KOPT-K1 (cell line): ENCODE measurements around the gene ZNF74.
"Not testable (repeated sequence)": the region's sequence is repeated elsewhere in the genome, so short reads cannot be mapped to it uniquely, and the experiment has no call there.

Source experiments
- H3K27ac ChIP-seq: fragments of 200-600 bp; sonication (generic); 2 replicates; pipeline ENCODE4 v1.5.1; 2016; ENCODE audit warnings: antibody characterized with exemption, mild to moderate bottlenecking, low read depth, low read length; ENCODE audit not compliant: poor library complexity, severe bottlenecking
- H3K36me3 ChIP-seq: fragments of 200-600 bp; sonication (generic); 2 replicates; pipeline ENCODE4 v1.5.1; 2017; ENCODE audit warnings: antibody characterized with exemption, mild to moderate bottlenecking, low read length, moderate library complexity; ENCODE audit not compliant: insufficient read depth
- H3K9me3 ChIP-seq: fragments of 200-600 bp; sonication (generic); 2 replicates; pipeline ENCODE4 v1.5.1; 2017; ENCODE audit warnings: antibody characterized with exemption, low read length, mild to moderate bottlenecking; ENCODE audit not compliant: insufficient read depth, poor library complexity, severe bottlenecking

ZNF74 gene

DNA sequence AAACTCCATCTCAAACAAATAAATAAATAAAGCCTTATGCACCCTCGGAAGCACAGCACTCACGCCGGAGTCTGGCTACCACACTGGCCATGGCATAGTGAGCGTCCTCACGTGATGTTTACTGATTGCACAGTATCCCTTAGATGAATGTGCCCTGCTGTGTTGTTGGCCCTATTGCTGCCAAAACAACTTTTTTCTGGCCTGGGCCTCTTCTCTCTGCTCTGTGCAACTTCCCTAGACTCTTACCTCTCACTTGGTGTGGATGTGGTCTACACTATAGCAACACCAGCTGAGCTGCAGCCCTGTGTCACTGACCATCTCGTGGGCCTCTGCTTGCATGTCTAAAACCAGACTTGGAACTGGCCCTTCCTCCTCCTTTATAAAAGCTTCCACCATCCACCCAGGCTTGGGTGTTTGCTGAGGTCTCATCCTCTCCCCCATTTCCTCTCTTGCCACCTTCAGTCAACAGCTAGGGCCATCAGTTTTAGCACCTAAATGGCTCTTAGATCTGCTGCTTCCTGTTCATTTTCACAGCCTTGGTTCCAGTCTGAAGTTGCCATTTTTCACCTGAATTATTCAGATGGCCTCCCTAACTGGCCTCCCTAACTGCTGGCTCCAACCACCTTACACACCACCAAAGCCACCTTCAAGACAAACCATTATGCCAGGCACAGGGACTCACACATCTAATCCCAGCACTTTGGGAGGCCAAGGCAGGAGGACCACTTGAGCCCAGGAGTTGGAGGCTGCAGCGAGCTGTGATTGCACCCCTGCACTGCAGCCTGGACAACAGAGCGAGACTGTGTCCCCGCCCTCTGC, 9.2 kb downstream of the ZNF74 start:
- H3K36me3 ChIP-seq: peaks cover 76% of the 10 kb centered on the region
- no peaks in the 10 kb centered on the region for H3K9me3 ChIP-seq
- H3K27ac ChIP-seq: no peak overlapping the region

DNA sequence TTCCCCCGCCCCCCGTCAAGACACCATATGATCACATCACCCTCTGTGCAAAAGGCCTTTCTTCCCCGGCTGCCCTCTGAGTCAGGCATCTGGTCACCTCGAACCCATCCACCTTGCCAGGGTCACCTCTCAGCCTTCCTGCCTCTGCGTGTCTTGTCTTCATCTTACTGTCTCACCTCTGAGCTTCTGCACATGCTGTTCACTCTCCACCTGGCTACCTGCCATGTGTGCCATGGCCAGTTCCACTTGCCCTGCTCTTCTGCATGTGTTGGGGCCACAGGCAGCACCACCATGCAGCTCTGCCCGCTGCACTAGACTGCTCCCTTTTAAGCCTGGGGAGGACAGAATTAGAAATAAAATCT, 9.8 kb downstream of the ZNF74 start:
- H3K9me3 ChIP-seq: no peaks in the 10 kb centered on the region
- H3K27ac ChIP-seq: no peak overlapping the region
- peaks cover 76% of the 10 kb centered on the region for H3K36me3 ChIP-seq

DNA sequence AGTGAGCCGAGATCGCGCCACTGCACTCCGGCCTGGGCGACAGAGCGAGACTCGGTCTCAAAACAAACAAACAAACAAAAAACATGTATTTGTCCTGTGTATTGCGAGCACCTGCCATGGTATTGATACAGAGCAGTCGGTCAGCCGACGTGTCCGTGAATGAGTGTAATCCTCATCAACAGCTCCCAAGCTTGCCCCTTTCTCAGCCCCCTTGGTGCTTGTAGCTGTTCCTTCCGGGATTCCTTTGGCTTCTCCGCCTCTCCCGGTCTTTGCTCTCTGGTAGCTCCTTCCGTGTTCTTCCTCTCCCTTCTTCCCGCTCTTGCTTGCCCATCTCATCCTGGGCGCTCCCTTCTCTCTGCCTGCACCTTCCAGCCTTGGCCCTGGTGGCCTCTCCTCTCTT, 10.9 kb downstream of the ZNF74 start:
- Histone ChIP-seq H3K9me3 (no peaks in the 10 kb centered on the region), H3K36me3 (peaks cover 73% of the 10 kb centered on the region), H3K27ac (no peak overlapping the region)

DNA sequence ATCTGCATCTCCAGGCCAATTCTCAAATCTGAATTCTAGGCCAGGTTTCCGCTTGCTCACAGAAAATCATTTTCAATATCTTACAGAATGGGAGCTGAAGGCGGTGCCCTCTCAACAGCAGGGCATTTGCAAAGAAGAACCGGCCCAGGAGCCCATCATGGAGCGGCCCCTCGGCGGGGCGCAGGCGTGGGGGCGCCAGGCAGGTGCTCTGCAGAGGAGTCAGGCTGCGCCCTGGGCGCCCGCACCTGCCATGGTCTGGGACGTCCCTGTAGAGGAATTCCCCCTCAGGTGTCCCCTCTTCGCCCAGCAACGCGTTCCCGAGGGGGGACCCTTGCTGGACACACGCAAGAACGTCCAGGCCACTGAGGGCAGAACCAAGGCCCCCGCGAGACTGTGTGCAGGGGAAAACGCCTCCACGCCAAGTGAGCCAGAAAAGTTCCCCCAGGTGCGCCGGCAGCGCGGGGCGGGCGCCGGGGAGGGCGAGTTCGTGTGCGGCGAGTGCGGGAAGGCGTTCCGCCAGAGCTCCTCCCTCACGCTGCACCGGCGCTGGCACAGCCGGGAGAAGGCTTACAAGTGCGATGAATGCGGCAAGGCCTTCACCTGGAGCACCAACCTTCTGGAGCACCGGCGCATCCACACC, 11.5 kb downstream of the ZNF74 start:
- H3K36me3 ChIP-seq: peaks cover 68% of the 10 kb centered on the region
- H3K9me3 ChIP-seq: no peaks in the 10 kb centered on the region
- no peak overlapping the region for H3K27ac ChIP-seq

DNA sequence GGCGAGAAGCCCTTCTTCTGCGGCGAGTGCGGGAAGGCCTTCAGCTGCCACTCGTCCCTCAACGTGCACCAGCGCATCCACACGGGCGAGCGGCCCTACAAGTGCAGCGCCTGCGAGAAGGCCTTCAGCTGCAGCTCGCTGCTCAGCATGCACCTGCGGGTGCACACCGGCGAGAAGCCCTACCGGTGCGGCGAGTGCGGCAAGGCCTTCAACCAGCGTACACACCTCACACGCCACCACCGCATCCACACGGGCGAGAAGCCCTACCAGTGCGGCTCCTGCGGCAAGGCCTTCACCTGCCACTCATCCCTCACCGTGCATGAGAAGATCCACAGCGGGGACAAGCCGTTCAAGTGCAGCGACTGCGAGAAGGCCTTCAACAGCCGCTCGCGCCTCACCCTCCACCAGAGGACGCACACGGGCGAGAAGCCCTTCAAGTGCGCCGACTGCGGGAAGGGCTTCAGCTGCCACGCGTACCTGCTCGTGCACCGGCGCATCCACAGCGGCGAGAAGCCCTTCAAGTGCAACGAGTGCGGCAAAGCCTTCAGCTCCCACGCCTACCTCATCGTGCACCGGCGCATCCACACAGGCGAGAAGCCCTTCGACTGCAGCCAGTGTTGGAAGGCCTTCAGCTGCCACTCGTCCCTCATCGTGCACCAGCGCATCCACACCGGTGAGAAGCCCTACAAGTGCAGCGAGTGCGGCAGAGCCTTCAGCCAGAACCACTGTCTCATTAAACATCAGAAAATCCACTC, 12.2 kb downstream of the ZNF74 start:
- H3K27ac ChIP-seq: no peak overlapping the region

DNA sequence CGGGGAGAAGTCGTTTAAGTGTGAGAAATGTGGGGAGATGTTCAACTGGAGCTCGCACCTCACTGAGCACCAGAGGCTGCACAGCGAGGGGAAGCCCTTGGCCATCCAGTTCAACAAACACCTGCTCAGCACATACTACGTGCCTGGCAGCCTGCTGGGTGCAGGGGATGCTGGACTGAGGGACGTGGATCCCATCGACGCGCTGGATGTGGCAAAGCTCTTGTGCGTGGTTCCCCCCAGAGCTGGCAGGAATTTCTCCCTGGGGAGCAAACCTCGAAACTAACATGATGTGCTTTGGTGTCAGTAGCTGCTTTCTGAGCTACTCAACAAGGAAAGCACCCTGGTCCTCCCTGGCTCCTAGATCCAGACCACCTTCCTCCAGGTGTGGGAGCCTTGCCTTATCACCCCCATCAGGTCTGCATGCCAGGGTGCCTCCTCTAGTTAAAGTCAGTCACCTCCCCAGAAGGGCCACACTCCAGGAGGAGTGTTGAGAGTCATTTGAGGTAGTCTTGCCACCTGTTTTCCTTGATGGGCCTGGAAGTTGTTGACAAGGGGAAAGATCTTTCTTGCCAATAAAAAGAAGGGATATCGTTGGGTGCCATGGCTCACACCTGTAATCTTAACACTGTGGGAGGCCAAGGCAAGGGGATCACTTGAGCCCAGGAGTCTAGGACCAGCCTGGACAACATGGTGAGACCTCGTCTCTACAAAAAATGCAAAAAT, 12.9 kb downstream of the ZNF74 start:
- peaks cover 54% of the 10 kb centered on the region for H3K36me3 ChIP-seq
- no peak overlapping the region for H3K27ac ChIP-seq
- no peaks in the 10 kb centered on the region for H3K9me3 ChIP-seq

More for the DNA sequence above, 12.2 kb downstream of the ZNF74 start:
- Histone ChIP-seq H3K9me3 (no peaks in the 10 kb centered on the region), H3K36me3 (peaks cover 61% of the 10 kb centered on the region)

DNA sequence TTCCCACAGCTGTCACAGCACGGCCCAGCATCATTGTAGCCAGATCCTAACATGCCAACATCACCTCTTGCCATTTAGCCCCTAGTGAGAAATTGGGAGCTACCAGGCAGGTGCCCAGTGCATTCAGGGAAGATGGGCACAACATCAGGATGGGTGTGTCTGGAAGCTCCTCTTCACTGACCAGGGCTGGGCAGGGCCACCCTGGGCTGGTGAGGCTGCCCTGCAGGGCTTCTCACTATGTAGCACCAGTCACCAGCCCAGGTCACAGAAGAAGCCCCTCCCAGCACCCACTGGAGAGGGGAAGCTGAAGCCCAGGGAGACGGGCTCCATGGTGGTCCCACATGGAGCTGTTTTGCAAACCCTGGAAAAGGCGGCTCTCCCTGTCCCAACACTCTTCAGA, 13.9 kb downstream of the ZNF74 start:
- Histone ChIP-seq H3K9me3 (no peaks in the 10 kb centered on the region), H3K27ac (no peak overlapping the region), H3K36me3 (peaks cover 53% of the 10 kb centered on the region)

DNA sequence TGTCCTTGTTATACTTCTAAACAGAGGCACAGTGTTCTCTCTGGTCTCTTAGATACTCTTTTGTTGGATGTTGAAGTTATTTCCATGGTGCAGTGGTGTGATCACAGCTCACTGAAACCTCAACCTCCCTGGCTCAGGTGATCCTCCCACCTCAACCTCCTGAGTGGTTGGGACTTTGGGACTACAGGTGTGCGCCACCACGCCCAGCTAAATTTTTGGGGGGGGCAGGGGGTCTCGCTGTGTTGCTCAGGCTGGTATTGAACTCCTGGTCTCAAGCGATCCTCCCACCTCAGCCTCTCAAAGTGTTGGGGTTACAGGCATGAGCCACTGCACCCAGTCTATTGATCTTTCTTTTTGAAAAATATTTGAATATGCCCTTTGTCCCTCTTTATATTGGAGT, 14.9 kb downstream of the ZNF74 start:
- Histone ChIP-seq H3K27ac (no peak overlapping the region), H3K9me3 (no peaks in the 10 kb centered on the region), H3K36me3 (peaks cover 43% of the 10 kb centered on the region)

DNA sequence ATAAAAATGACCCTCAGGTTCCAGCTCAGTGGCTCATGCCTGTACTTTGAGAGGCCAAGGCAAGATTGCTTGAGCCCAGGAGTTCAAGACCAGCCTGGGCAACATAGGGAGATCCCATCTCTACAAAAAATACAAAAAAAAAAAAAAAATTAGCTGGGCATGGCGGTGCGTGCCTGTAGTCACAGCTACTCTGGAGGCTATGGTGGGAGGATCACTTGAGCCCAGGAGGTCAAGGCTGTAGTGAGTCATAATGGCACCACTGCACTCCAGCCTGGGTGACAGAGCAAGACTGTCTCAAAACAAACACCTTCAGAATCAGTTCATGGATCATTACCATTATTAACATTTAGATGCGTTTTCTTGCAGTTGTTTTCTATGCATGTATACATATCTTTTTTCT, 15.4 kb downstream of the ZNF74 start:
- H3K36me3 ChIP-seq: peaks cover 38% of the 10 kb centered on the region
- not testable (repeated sequence) for H3K9me3 ChIP-seq, H3K27ac ChIP-seq

DNA sequence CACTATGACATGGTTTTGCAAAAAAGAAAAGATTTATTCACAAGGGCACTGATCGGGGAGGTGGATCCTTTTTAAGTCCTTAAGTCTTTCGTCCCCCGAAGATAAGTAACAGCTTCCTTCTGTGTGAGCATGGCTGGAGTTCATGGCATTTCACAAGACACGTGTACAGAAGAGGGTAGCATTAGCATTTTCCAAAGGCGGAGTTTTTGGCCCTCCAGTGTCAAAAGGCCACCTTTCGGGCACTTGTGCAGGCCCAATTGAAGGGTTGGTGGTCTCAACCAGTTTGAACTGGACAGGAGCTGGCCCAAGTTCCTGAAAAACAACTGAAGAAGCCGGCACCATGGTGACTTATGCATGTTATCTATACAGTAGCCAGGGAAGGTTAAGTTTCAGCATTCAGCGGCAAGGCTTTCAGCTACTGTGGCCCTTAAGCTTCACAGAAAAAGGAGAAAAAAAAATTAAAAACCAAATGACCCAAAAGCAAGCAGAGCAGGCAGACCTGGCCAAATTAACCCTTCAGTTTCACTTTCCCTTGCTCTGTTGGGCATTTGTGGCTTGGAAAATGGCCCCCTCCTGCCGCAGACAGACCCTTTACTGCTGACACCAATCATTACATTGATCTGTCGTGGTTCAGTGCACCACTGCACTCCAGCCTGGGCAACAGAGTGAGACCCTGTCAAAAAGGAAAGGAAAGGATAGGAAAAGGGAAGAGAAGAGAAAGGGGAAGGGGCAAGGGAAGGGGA, 18.7 kb downstream of the ZNF74 start:
- no peaks in the 10 kb centered on the region for H3K9me3 ChIP-seq
- peaks cover 5% of the 10 kb centered on the region; the same call in 1 of the 2 replicates for H3K36me3 ChIP-seq
- H3K27ac ChIP-seq: no peak overlapping the region

DNA sequence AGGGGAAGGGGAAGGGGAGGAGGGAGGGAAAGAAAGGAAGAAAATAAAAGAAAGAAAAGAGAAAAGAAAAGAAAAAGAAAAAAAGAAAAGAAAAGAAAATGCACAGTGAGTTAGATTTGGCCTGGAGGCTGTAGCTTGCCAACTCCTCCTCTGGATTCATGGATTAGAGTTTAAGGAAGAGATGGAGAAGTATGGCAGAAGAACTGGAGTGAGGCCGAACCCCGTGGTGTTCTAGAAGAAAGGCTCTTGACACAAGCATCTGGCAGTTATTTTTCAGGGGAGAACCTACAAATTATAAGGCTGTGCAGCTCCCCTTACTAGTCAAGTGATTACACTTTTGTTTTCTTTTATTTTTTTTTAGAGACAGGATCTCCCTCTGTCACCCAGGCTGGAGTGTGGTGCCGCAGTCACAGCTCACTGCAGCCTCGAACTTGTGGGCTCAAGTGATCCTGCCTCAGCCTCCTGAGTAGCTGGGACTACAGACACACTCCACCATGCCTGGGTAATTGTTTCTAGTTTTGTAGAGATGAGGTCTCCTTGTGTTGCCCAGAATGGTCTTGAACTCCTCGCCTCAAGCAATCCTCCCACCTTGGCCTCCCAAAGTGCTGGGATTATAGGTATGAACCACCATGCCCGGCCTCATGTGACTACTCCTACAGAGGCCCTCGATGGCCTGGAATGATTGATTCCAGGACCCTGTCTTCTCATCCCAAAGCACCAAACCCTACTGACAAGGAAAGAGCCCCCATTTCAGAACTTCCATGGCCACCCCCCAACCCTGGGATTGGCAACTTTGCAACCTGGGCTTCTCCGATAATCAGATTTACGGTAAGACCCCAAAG, 19.5 kb downstream of the ZNF74 start:
- Histone ChIP-seq H3K27ac (no peak overlapping the region), H3K36me3 (no peaks in the 10 kb centered on the region), H3K9me3 (no peaks in the 10 kb centered on the region)

DNA sequence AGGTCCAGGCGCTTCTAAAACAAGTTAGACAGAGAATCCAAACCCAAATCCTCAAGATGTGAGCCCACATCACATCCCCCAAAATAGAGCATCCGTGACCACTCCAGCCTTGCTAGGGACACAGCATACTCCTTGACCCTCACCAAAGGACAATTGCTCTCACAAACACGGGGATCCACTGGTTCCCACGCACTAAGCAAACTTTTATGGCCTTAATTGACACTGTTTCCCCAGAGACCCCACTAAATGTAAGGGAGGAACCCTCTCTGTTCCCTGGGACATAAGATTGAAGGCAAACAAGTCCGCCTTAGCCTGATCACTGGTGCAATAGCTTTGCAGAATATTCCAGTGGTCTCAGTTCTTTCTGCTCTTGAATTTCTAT, 20.1 kb downstream of the ZNF74 start:
- no peaks in the 10 kb centered on the region for H3K36me3 ChIP-seq
- no peaks in the 10 kb centered on the region for H3K9me3 ChIP-seq
- no peak overlapping the region for H3K27ac ChIP-seq

DNA sequence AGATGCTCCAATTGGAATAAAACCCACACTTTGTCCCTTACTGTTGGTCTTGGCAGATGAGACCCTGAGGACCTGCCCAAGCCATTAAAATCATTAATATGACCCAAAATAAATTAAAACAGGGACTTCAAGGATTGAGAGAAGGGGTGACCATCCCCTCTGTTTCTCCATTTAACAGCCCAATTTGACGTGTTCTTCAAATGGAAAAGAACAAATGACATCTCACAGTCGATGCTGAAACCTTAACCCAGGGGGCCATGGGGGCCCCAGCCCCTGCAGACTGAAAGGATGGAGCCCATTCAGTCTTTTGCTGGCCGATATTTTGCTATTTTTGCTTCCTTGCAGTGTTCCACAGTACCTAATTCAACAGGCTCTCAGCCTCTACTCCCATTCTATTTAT, 20.5 kb downstream of the ZNF74 start:
- Histone ChIP-seq H3K36me3 (no peaks in the 10 kb centered on the region), H3K27ac (no peak overlapping the region), H3K9me3 (no peaks in the 10 kb centered on the region)

DNA sequence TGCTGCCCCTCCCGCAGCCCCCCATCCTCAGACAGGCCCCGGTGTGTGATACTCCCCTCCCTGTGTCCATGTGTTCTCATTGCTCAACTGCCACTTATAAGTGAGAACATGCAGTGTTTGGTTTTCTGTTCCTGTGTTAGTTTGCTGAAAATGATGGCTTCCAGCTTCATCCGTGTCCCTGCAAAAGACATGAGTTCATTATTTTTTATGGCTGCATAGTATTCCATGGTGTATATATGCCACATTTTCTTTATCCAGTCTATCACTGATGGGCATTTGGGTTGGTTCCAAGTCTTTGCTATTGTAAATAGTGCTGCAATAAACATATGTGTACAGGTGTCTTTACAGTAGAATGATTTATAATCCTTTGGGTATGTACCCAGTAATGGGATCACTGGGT, 21.3 kb downstream of the ZNF74 start:
- H3K9me3 ChIP-seq, H3K36me3 ChIP-seq, H3K27ac ChIP-seq: not testable (repeated sequence)
